Effector memory CD4-positive, alpha-beta T cell (primary cell): Measurements from ENCODE around the gene ZEB2.

Experiments
- DNase-seq, 3 donors: peaks; one replicate each; pipeline ENCODE4 v3.0.0-alpha.2; 2020
- H3K27ac ChIP-seq: 2 replicates; pipeline ENCODE4 v1.7.0; 2013; ENCODE audit warnings: mild to moderate bottlenecking, low read length, moderate library complexity; ENCODE audit not compliant: insufficient read depth, poor library complexity, severe bottlenecking
- H3K27me3 ChIP-seq: replicated peaks from 2 replicates; pipeline ENCODE4 v1.7.0; 2013; ENCODE audit warnings: mild to moderate bottlenecking, low read length; ENCODE audit not compliant: insufficient read depth, control insufficient read depth, poor library complexity, severe bottlenecking
- H3K36me3 ChIP-seq: 2 replicates; pipeline ENCODE4 v1.7.0; 2013; ENCODE audit warnings: mild to moderate bottlenecking, low read length, moderate library complexity; ENCODE audit not compliant: control insufficient read depth, insufficient read depth
- H3K4me1 ChIP-seq: 2 replicates; pipeline ENCODE4 v1.7.0; 2013; ENCODE audit warnings: low read length, mild to moderate bottlenecking; ENCODE audit not compliant: control insufficient read depth, insufficient read depth, poor library complexity, severe bottlenecking
- H3K4me3 ChIP-seq: 2 replicates; pipeline ENCODE4 v1.7.0; 2013; ENCODE audit warnings: low read length, low read depth, mild to moderate bottlenecking; ENCODE audit not compliant: insufficient read depth, poor library complexity, severe bottlenecking
- H3K9me3 ChIP-seq: 2 replicates; pipeline ENCODE4 v1.7.0; 2013; ENCODE audit warnings: mild to moderate bottlenecking, low read length, moderate library complexity; ENCODE audit not compliant: control insufficient read depth

The ZEB2 gene

DNA sequence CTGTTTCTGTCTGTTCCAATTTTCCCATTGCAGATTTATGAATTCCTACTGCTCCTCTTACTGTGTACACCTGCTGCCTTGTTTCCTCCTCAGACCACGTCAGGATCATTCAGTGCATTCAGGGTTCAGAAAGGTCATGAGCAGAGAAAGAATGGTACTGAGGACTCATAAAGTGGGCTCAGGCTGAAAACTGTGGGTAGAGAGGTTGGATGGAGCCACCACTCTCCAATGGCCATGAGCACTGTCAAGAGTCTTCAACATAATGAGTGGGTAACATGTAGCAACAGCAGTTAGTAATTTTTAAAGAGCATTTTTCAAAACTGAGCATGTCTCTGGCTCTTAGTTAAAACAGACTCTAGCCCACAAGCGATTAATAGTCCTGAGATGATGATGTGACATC lies 138.2 kb downstream of the ZEB2 start:
- H3K36me3 ChIP-seq: no peaks in the 10 kb centered on the region
- H3K27ac ChIP-seq: no peak overlapping the region
- H3K4me1 ChIP-seq: peaks cover 2% of the 10 kb centered on the region
- H3K9me3 ChIP-seq: no peaks in the 10 kb centered on the region
- no peak for DNase-seq
- no peaks in the 10 kb centered on the region for H3K27me3 ChIP-seq
- H3K4me3 ChIP-seq: no peak overlapping the region

DNA sequence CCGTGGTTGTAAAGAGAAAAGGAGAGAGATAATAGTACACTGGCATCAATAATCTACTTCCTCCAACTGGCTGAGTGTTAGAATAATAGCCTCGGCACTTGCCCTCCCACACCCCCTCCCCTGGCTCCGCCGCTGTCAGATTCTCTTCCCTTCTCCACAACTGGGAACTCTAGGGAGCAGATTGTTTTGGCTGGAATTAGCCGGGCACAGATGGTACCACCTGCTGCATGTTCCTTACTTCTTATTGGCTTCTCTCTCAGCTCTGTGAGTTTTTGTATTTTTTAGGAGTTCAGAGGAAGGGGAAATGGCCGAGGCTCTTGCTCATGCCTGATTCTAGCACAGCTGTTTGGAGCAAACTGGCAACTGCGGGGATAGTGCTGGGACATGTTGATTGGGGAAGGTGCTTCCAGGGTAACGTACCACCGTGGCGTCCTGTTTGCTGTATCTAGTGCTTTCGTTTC lies 140.0 kb downstream of the ZEB2 start:
- Histone ChIP-seq H3K27me3 (no peaks in the 10 kb centered on the region), H3K4me1 (peaks cover 2% of the 10 kb centered on the region)

DNA sequence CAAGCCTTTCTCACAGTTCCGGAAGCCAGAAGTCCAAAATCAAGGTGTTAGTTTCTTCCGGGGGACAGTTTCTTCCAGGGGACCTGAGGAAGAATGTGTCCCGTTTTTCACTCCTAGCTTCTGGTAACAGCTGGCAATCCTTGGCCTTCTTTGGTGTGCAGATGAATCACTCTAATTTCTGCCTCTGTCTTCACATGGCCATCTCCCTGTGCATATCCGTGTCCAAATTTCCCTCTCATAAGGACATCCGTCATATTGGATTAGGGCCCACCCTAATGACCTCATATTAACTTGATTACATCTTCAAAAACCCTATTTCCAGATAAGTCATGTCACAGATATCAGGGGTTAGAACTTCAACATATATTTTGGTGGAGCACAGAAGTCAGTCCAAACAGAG lies 141.4 kb downstream of the ZEB2 start:
- DNase-seq: no peak
- no peaks in the 10 kb centered on the region for H3K9me3 ChIP-seq
- H3K27me3 ChIP-seq: no peaks in the 10 kb centered on the region
- H3K36me3 ChIP-seq: no peaks in the 10 kb centered on the region
- H3K4me1 ChIP-seq: peaks cover 2% of the 10 kb centered on the region
- H3K27ac ChIP-seq: no peak overlapping the region
- H3K4me3 ChIP-seq: no peak overlapping the region

More for the DNA sequence above, 140.0 kb downstream of the ZEB2 start:
- Histone ChIP-seq H3K9me3 (no peaks in the 10 kb centered on the region), H3K27ac (no peak overlapping the region), H3K36me3 (no peaks in the 10 kb centered on the region), H3K4me3 (no peak overlapping the region)
- DNase-seq: no peak

DNA sequence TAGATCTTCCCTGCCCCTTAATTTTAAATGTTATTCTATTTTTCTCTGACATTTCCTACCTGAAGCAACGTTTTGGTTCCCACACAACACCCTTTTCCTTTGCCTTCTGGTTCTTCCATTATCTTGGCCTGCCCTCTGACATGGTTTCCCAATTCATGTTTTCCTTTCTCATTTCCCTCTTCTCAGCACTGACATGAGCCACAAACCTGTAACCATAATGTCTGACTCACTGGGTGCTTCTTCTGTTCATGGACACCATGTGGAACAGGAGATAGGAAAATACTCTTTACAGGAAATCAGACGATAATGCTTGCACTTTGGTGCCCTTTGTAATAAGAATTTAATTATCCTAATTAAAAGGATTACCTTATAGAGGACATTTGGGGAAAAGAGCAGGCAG lies 142.0 kb downstream of the ZEB2 start:
- Histone ChIP-seq H3K4me1 (peaks cover under 1% of the 10 kb centered on the region), H3K36me3 (no peaks in the 10 kb centered on the region), H3K27me3 (no peaks in the 10 kb centered on the region), H3K4me3 (no peak overlapping the region), H3K9me3 (no peaks in the 10 kb centered on the region), H3K27ac (no peak overlapping the region)
- no peak for DNase-seq

DNA sequence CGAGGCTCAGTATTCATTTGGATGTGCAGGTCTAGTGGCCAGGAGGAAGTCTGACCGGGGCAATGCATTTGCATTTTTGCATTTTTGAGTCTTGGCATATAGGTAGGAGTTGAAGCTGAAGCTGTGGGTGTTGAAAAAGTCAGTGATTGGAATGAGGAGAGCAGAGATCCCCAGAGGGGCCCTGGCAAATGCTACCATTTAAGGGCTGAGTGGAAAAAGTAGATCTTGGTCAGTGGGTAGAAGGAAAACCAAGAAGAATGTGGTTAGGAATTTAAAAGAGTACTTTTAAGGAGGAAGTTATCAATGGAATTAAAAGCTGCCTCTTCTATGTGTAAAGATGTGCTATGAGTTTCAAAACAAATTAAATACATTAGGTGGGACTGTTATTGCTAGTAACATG lies 143.0 kb downstream of the ZEB2 start:
- no peak for DNase-seq
- no peak overlapping the region for H3K4me3 ChIP-seq

DNA sequence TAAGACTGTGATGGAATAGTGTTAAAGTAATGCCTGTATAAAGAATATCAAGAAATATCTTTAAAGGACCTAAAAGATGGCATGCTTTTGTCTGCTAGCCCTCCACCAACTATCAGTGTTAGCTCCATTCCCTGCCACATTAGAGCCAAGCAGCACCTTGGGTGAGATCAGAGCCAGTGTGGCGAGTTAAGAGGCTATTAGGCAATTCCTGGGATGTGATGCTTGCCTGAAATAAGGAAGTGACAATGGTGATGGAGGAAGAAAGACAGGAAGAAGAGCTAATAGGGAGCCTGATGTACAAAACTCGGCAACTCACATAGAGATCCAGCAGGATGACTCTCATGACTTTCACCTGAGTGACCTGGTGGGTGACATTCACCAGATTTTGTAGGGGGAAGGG lies 143.5 kb downstream of the ZEB2 start:
- no peak for DNase-seq

More for the DNA sequence above, 143.0 kb downstream of the ZEB2 start:
- no peaks in the 10 kb centered on the region for H3K9me3 ChIP-seq
- H3K4me1 ChIP-seq: no peaks in the 10 kb centered on the region
- H3K36me3 ChIP-seq: no peaks in the 10 kb centered on the region
- no peak overlapping the region for H3K27ac ChIP-seq
- no peaks in the 10 kb centered on the region for H3K27me3 ChIP-seq

DNA sequence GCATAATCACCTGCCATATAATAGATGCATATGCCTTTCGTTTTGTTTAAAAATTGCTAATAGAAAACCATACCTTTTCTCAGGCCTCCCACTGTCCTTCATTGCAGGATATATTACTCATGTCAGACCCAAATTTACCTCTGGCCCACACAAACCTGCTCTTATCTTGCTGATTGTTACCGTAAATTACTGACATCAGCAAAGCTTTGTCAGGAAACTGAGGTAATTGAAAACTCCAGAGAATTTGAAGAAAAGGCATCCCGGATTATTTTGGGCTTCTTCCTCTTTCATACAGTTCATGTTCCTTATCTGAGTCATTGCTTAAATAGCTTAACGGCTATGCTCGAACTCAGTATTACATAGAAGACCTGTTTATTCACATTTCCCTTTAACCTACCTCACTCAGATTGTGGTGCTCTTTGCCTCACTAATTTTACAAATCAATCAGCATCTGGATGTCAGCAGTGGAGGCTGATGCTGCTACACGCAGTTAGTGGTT lies 145.7 kb downstream of the ZEB2 start:
- Histone ChIP-seq H3K27ac (no peak overlapping the region), H3K4me1 (no peaks in the 10 kb centered on the region), H3K36me3 (no peaks in the 10 kb centered on the region), H3K27me3 (no peaks in the 10 kb centered on the region), H3K4me3 (no peak overlapping the region), H3K9me3 (no peaks in the 10 kb centered on the region)
- no peak for DNase-seq

More for the DNA sequence above, 143.5 kb downstream of the ZEB2 start:
- Histone ChIP-seq H3K27me3 (no peaks in the 10 kb centered on the region), H3K9me3 (no peaks in the 10 kb centered on the region), H3K27ac (no peak overlapping the region), H3K36me3 (no peaks in the 10 kb centered on the region), H3K4me1 (no peaks in the 10 kb centered on the region), H3K4me3 (no peak overlapping the region)

DNA sequence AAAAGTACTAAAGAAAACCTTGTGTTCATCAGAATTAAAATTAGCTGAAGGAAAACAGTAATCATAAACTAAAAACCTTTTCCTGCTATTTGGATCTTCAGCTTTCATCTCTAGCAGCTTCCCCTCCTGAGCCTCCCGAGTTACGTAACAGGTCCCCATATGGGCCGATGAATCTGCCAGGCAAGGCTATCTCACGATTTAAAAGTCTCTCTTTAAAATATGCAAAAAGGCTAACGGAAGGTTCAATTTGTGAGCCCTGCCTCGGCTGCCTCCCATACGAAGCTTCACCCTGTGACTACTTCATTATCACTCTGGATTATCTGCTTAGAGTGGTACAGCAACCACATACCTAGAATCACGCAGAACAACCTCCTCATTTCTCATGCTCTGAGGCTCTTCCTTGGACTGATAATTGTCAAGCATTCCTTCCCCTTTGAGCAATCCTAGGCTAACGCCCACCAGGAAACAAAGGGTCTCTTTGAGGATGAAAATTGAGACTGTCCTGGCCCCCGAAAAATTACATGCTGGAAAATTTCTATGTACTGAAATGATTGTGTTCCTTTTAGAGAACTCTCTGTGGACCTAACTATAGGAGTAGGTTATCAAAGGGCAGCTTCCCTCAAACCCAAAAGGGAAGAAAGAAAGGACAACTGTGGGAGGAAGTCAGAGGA lies 147.4 kb downstream of the ZEB2 start:
- no peak for DNase-seq
- no peak overlapping the region for H3K27ac ChIP-seq
- no peaks in the 10 kb centered on the region for H3K9me3 ChIP-seq
- H3K4me1 ChIP-seq: no peaks in the 10 kb centered on the region
- H3K27me3 ChIP-seq: no peaks in the 10 kb centered on the region
- no peaks in the 10 kb centered on the region for H3K36me3 ChIP-seq
- no peak overlapping the region for H3K4me3 ChIP-seq

DNA sequence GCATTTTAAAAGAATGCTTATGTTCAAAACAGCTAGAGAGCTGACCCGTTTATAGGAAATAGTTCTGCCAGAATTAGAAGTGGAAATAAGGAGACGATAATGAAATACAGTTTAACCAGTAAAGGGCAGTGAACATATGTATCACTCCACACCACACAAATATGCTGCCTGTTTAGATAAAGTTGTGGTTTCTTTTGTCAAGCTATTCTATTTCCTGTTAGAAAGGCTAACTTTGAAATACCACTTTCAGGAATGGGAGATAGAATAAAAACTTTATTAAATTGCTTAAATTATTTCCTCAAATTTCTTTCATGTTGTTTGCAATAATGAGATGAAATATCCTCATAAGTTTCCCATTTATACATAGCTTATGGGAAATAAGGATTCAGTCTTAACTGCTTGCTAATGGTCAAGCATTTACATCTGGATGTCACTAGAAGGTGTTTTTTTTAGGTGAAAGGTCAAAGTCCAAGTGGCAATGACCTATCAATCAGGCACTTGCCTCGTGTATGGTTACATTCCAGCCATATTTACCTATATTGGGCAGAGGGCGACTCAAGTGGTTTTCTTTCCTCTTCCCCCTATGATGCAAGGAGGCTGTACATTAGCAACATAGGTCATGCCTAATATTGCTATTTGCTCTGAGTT lies 148.9 kb downstream of the ZEB2 start:
- no peaks in the 10 kb centered on the region for H3K36me3 ChIP-seq
- no peak overlapping the region for H3K4me3 ChIP-seq
- no peaks in the 10 kb centered on the region for H3K4me1 ChIP-seq
- H3K9me3 ChIP-seq: no peaks in the 10 kb centered on the region
- DNase-seq: no peak
- no peak overlapping the region for H3K27ac ChIP-seq
- H3K27me3 ChIP-seq: no peaks in the 10 kb centered on the region

DNA sequence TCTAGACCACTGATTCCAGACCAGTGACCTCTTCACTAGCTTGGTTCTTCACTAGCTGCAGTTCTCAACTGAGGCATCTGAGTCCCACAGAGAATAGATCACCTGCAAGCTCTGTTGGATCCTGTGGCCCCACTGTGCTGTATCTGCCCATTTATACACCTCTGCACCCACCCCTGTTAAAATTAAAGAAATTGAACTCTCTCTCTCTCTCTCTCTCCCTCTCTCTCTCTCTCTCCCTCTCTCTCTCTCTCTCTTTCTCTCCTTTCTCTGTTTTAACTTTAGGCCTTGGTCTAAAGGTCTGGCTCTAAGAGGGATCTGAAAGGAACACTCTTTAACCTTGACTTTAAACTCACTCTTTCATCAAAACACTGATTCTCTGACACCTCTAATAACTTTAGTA lies 150.5 kb downstream of the ZEB2 start:
- H3K27me3 ChIP-seq: no peaks in the 10 kb centered on the region
- no peaks in the 10 kb centered on the region for H3K36me3 ChIP-seq
- no peak for DNase-seq
- H3K4me1 ChIP-seq: no peaks in the 10 kb centered on the region
- no peak overlapping the region for H3K4me3 ChIP-seq
- no peak overlapping the region for H3K27ac ChIP-seq
- H3K9me3 ChIP-seq: no peaks in the 10 kb centered on the region
